ENCODE results near the gene CLCN7.

The CLCN7 gene

GRCh38 chr16:1395444-1396031 lies 79.3 kb downstream of the CLCN7 start:
- no peak for DNase-seq
